ENCODE measurements around the gene ASB10.

ASB10 gene

GRCh38 chr7:151157645-151158329 is 29.3 kb downstream of the ASB10 start:
- H3K4me3 ChIP-seq (ENCODE audit: low read length), result no peak overlapping the region
- H3K4me2 ChIP-seq (ENCODE audit: low read length), result no peak overlapping the region
- no peaks in the 10 kb centered on the region for H4K20me1 ChIP-seq (ENCODE audit: insufficient read depth, low read length)
- H3K4me1 ChIP-seq (ENCODE audit: low read length), result no peaks in the 10 kb centered on the region
- no peaks in the 10 kb centered on the region for H3K79me2 ChIP-seq (ENCODE audit: low read length)
- H3K9me3 ChIP-seq (ENCODE audit: insufficient read depth, low read length), result no peaks in the 10 kb centered on the region
- H3K36me3 ChIP-seq (replicated peaks; ENCODE audit: low read depth, low read length), result no peaks in the 10 kb centered on the region
- TF ChIP-seq EZH2phosphoT487 (IDR thresholded peaks at IDR 0.05; ENCODE audit: low read depth), result no peak
- TF ChIP-seq CTCF (IDR thresholded peaks at IDR 0.05; ENCODE audit: low read depth, low read length), result no peak
- no peak overlapping the region for H3K9ac ChIP-seq (ENCODE audit: low read length)
- H3K27me3 ChIP-seq (ENCODE audit: low read depth, low read length), result peaks cover 42% of the 10 kb centered on the region
- no peak overlapping the region for H3K27ac ChIP-seq (ENCODE audit: low read length)
- H2AFZ ChIP-seq (ENCODE audit: low read depth, low read length), result no peak overlapping the region

GRCh38 chr7:151152643-151153513 is 34.2 kb downstream of the ASB10 start:
- no peak for TF ChIP-seq EZH2phosphoT487 (IDR thresholded peaks at IDR 0.05; ENCODE audit: low read depth)
- no peak for TF ChIP-seq CTCF (IDR thresholded peaks at IDR 0.05; ENCODE audit: low read depth, low read length)
- Histone ChIP-seq H3K36me3 (replicated peaks; ENCODE audit: low read depth, low read length) (no peaks in the 10 kb centered on the region), H2AFZ (ENCODE audit: low read depth, low read length) (no peak overlapping the region), H4K20me1 (ENCODE audit: insufficient read depth, low read length) (no peaks in the 10 kb centered on the region), H3K27me3 (ENCODE audit: low read depth, low read length) (peaks cover 54% of the 10 kb centered on the region), H3K4me2 (ENCODE audit: low read length) (no peak overlapping the region), H3K4me1 (ENCODE audit: low read length) (no peaks in the 10 kb centered on the region), H3K27ac (ENCODE audit: low read length) (no peak overlapping the region), H3K79me2 (ENCODE audit: low read length) (no peaks in the 10 kb centered on the region), H3K9me3 (ENCODE audit: insufficient read depth, low read length) (no peaks in the 10 kb centered on the region), H3K9ac (ENCODE audit: low read length) (no peak overlapping the region), H3K4me3 (ENCODE audit: low read length) (no peak overlapping the region)

- H4K20me1 ChIP-seq (ENCODE audit: insufficient read depth, low read length), result no peaks in the 10 kb centered on the region
- H3K36me3 ChIP-seq (replicated peaks; ENCODE audit: low read depth, low read length), result no peaks in the 10 kb centered on the region
- peaks cover 44% of the 10 kb centered on the region for H3K27me3 ChIP-seq (ENCODE audit: low read depth, low read length)
- H3K4me2 ChIP-seq (ENCODE audit: low read length), result no peak overlapping the region
- no peak overlapping the region for H2AFZ ChIP-seq (ENCODE audit: low read depth, low read length)
- H3K4me1 ChIP-seq (ENCODE audit: low read length), result no peaks in the 10 kb centered on the region
- H3K9ac ChIP-seq (ENCODE audit: low read length), result no peak overlapping the region
- no peaks in the 10 kb centered on the region for H3K9me3 ChIP-seq (ENCODE audit: insufficient read depth, low read length)
- H3K27ac ChIP-seq (ENCODE audit: low read length), result no peak overlapping the region
- no peaks in the 10 kb centered on the region for H3K79me2 ChIP-seq (ENCODE audit: low read length)
- no peak for TF ChIP-seq EZH2phosphoT487 (IDR thresholded peaks at IDR 0.05; ENCODE audit: low read depth)
- TF ChIP-seq CTCF (IDR thresholded peaks at IDR 0.05; ENCODE audit: low read depth, low read length), result no peak
- H3K4me3 ChIP-seq (ENCODE audit: low read length), result no peak overlapping the region
Measured at GRCh38 chr7:151150388-151150787, 36.7 kb downstream of the ASB10 start.

Data from OCI-LY3 (cell line).